ENCODE measurements around the gene CD40. TPM values are rescaled to one million over a fixed set of nuclear protein-coding genes. Genes with fewer than 3 reads are reported as not detected.
"Not testable (repeated sequence)": the region's sequence is repeated elsewhere in the genome, so short reads cannot be mapped to it uniquely, and the experiment has no call there.

The CD40 gene
- total and polyA plus RNA-seq, 5 donors, result 9.7 to 19.0 (median 11.6) TPM

DNA sequence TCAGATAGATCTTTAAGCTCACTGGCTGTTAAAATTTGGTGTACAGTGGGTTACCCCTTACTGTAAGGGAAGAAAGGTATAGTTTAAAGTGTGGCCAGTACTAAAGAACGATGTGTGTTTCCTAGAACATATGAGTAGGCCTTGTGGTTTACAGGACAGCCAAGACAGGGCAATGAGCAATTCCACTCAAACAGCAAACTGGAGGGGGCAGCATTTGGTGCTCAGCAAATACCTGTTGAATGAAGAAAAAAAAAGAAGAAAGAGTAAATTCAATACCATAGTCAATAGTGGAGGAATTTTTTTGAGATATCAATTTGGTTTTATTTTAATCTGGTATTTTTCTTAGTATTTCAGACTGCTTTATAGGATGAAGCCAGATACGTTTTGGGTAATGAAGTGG, 24.6 kb upstream of the CD40 start:
- H3K27me3 ChIP-seq (ENCODE audit: control insufficient read depth, insufficient read depth), result no peaks in the 10 kb centered on the region
- H3K27ac ChIP-seq (ENCODE audit: low read length), result no peak overlapping the region
- intact Hi-C loops (cut with DNase I), result no loop called here
- no peaks in the 10 kb centered on the region for H3K9me3 ChIP-seq (ENCODE audit: control insufficient read depth, low read length)
- 65% methylated on average over 2 of the region's 2 CpGs for WGBS
- DNase-seq, result no peak
- H3K4me3 ChIP-seq (ENCODE audit: low read length), result no peak overlapping the region
- no peak for ATAC-seq
- H3K4me1 ChIP-seq (ENCODE audit: control insufficient read depth, insufficient read depth, low read length), result peaks cover under 1% of the 10 kb centered on the region

DNA sequence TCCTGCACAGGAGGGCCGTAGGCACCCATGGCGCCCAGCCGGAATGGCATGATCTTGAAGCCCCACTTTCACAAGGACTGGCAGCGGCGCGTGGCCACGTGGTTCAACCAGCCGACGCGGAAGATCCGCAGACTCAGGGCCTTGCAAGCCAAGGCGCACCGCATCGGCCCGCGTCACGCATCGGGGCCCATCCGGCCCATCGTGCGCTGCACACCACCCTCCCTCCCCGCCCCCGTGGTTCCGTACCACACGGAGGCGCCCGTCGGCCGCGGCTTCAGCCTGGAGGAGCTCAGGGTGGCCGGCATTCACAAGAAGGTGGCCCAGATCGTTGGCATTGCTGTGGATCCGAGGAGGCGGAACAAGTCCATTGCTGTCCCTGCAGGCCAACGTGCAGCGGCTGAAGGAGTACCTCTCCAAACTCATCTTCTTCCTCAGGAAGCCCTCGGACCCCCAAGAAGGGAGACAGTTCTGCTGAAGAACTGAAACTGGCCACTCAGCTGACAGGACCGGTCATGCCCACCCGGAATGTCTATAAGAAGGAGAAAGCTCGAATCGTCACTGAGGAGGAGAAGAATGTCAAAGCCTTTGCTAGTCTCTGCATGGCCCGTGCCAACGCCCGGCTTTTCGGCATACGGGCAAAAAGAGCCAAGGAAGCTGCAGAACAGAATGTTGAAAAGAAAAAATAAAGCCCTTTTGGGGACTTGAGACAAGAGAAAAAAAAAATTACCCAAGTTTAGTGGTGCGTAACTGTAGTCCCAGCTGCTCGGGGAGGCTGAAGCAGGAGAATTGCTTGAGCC, 18.4 kb upstream of the CD40 start:
- ATAC-seq (peak in 1 of 2 donors; percentile 40), DNase-seq (peak in 2 of 3 donors; percentile 64 to 72)
- H3K27me3 ChIP-seq (ENCODE audit: control insufficient read depth, insufficient read depth), result no peaks in the 10 kb centered on the region

DNA sequence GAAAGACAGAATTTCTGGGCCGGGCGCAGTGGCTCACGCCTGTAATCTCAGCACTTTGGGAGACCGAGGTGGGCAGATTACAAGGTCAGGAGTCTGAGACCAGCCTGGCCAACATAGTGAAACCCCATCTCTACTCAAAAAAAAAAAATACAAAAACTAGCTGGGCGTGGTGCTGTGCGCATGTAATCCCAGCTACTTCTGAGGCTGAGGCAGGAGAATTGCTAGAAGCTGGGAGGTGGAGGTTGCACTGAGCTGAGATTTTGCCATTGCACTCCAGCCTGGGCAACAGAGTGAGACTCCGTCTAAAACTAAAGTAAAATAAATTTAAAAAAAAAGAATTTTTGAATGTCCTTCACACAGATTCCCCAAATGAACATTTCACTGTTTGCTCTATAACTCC, 17.7 kb upstream of the CD40 start:
- 81% methylated on average over 7 of the region's 7 CpGs for WGBS
- H3K4me3 ChIP-seq (ENCODE audit: low read length); H3K9me3 ChIP-seq (ENCODE audit: control insufficient read depth, low read length); intact Hi-C loops (cut with DNase I); ATAC-seq; H3K27ac ChIP-seq (ENCODE audit: low read length); DNase-seq; H3K4me1 ChIP-seq (ENCODE audit: control insufficient read depth, insufficient read depth, low read length); H3K27me3 ChIP-seq (ENCODE audit: control insufficient read depth, insufficient read depth): not testable (repeated sequence)

More for the DNA sequence above, 18.4 kb upstream of the CD40 start:
- Histone ChIP-seq H3K9me3 (ENCODE audit: control insufficient read depth, low read length) (no peaks in the 10 kb centered on the region), H3K27ac (ENCODE audit: low read length) (no peak overlapping the region), H3K4me3 (ENCODE audit: low read length) (no peak overlapping the region), H3K4me1 (ENCODE audit: control insufficient read depth, insufficient read depth, low read length) (no peaks in the 10 kb centered on the region)
- intact Hi-C loops (cut with DNase I), result no loop called here
- 30% methylated on average over 48 of the region's 48 CpGs for WGBS

DNA sequence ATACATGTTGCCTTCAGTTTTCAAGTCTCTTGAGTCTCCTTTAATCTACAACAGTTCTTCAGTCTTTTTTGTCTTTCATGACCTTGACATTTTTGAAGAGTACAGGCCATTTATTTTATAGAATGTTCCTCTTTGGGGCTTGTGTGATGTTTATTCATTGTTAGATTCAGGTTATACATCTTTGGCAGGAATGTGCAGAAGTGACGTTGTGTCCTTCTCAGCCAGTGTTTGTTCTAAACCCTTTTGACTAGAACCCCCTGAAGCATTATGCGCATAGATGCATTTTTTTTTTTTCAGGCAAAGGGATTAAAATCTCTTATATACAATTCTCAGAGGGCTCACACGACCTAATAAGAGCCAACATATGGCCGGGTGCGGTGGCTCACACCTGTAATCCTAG, 17.1 kb upstream of the CD40 start:
- H3K27me3 ChIP-seq (ENCODE audit: control insufficient read depth, insufficient read depth), result no peaks in the 10 kb centered on the region
- no peaks in the 10 kb centered on the region for H3K9me3 ChIP-seq (ENCODE audit: control insufficient read depth, low read length)
- intact Hi-C loops (cut with DNase I), result no loop called here
- no peak for ATAC-seq
- H3K4me1 ChIP-seq (ENCODE audit: control insufficient read depth, insufficient read depth, low read length), result no peaks in the 10 kb centered on the region
- DNase-seq, result no peak
- H3K4me3 ChIP-seq (ENCODE audit: low read length), result no peak overlapping the region
- H3K27ac ChIP-seq (ENCODE audit: low read length), result no peak overlapping the region
- 82% methylated on average over 5 of the region's 5 CpGs for WGBS

DNA sequence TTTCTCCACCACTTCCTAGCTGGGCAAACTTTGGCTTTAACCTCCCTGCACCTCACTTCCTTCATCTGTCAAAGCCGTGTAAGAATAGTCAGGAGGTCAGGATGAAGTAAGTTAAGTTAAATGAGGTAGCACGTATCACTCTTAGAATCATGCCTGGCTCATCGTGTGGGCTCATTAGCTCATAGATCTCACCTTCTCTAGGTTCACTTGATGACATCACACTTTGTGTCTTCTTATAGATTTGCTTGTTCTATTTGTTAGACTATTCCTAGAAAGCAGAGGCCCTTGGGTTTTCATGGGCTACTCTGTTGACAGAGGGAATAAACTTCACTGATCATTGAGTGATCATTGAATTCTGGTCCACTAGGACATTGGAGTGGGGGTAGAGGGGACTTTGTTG, 16.2 kb upstream of the CD40 start:
- H3K4me1 ChIP-seq (ENCODE audit: control insufficient read depth, insufficient read depth, low read length), result no peaks in the 10 kb centered on the region
- no peak overlapping the region for H3K27ac ChIP-seq (ENCODE audit: low read length)
- intact Hi-C loops (cut with DNase I), result no loop called here
- H3K4me3 ChIP-seq (ENCODE audit: low read length), result no peak overlapping the region
- WGBS, result 78% methylated on average over 3 of the region's 3 CpGs
- H3K9me3 ChIP-seq (ENCODE audit: control insufficient read depth, low read length), result no peaks in the 10 kb centered on the region
- DNase-seq (no peak), ATAC-seq (no peak)
- H3K27me3 ChIP-seq (ENCODE audit: control insufficient read depth, insufficient read depth), result no peaks in the 10 kb centered on the region

DNA sequence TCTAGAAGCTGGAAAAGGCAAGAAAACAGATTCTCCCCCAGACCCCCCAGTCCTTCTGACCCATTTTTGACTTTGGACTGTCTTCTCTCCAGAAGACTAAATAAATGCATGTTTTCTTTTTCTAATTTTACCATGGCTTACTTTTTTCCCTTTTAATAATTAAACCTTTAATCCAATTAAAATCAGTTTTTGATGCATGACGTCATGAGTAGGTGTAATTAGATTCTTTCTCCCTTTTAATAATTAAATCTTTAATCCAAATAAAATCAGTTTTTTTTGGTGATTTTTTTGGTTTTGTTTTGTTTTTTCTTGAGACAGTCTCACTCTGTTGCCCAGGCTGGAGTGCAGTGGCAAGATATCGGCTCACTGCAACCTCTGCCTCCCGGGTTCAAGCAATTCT, 15.2 kb upstream of the CD40 start:
- H3K27me3 ChIP-seq (ENCODE audit: control insufficient read depth, insufficient read depth), result no peaks in the 10 kb centered on the region
- ATAC-seq, result no peak
- whole genome bisulfite sequencing, result 87% methylated on average over 3 of the region's 3 CpGs
- H3K27ac ChIP-seq (ENCODE audit: low read length), result no peak overlapping the region
- H3K4me3 ChIP-seq (ENCODE audit: low read length), result no peak overlapping the region
- DNase-seq, result no peak
- H3K9me3 ChIP-seq (ENCODE audit: control insufficient read depth, low read length), result no peaks in the 10 kb centered on the region
- no peaks in the 10 kb centered on the region for H3K4me1 ChIP-seq (ENCODE audit: control insufficient read depth, insufficient read depth, low read length)
- intact Hi-C loops (cut with DNase I), result no loop called here

DNA sequence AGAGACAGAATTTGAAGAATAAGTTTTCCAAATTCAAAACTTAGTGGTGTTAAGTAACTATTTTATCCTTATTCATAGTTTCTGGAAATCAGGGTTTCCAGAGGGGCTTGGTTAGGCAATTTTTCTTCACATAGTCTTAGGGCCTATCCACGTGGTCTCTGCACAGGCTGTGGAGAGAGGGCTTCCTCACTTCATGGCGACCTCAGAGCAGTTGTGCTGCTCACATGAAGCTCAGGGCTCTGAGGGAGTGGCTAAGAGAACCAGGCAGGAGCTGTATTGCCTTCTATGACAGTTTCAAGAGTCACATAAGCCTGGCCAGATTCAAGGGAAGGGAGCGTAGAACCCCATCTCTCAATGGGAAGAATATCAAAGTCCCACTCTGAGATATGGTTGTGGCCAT, 13.9 kb upstream of the CD40 start:
- no peaks in the 10 kb centered on the region for H3K9me3 ChIP-seq (ENCODE audit: control insufficient read depth, low read length)
- DNase-seq, result no peak
- 78% methylated on average over 3 of the region's 3 CpGs for WGBS
- intact Hi-C loops (cut with DNase I), result no loop called here
- no peaks in the 10 kb centered on the region for H3K4me1 ChIP-seq (ENCODE audit: control insufficient read depth, insufficient read depth, low read length)
- ATAC-seq, result no peak
- no peak overlapping the region for H3K4me3 ChIP-seq (ENCODE audit: low read length)
- no peak overlapping the region for H3K27ac ChIP-seq (ENCODE audit: low read length)
- no peaks in the 10 kb centered on the region for H3K27me3 ChIP-seq (ENCODE audit: control insufficient read depth, insufficient read depth)

DNA sequence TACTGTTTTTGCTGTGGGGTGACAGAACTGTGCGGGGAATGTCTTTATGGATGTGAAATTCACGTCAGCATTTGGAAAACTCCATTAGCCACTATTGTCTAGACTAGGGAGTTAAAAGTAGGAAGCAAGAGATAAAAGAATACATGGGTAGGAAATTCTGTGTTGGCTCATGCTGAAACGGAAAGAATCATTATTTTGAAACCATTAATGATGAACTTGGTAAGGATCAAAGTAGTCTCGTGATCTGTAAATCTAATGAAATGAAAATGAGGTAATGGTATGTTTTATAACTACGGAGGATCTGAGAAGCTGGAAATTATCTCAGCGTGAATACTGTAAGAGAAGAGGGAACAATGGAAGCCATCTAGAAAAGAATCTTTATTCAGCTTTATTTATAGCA, 11.1 kb upstream of the CD40 start:
- H3K27ac ChIP-seq (ENCODE audit: low read length), result no peak overlapping the region
- no peaks in the 10 kb centered on the region for H3K9me3 ChIP-seq (ENCODE audit: control insufficient read depth, low read length)
- no peak for ATAC-seq
- no peak overlapping the region for H3K4me3 ChIP-seq (ENCODE audit: low read length)
- no peaks in the 10 kb centered on the region for H3K27me3 ChIP-seq (ENCODE audit: control insufficient read depth, insufficient read depth)
- intact Hi-C loops (cut with DNase I), result no loop called here
- WGBS, result 60% methylated on average over 6 of the region's 6 CpGs
- DNase-seq, result no peak
- no peaks in the 10 kb centered on the region for H3K4me1 ChIP-seq (ENCODE audit: control insufficient read depth, insufficient read depth, low read length)

DNA sequence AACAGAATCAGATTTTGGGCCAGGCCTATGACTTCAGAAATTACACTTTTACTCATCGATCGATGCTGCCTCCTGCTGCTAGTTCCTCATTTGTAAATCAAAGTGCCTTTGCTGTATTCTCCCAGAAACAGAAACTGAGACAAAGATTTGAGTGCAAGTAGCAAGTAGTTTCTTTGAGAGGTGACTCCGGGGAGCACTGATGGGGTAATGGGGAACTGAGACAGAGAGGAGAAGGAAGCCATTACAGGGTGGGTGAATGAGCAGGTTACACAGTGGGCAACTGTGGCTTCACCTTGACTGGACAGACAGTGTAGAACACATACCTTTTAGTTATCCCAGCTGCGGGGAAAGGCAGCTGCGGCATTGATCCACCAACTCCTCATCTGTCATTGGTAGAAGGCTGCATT, 9.7 kb upstream of the CD40 start:
- WGBS, result 68% methylated on average over 5 of the region's 5 CpGs
- no peak overlapping the region for H3K27ac ChIP-seq (ENCODE audit: low read length)
- H3K4me3 ChIP-seq (ENCODE audit: low read length), result no peak overlapping the region
- intact Hi-C loops (cut with DNase I), result no loop called here
- DNase-seq (no peak), ATAC-seq (no peak)
- no peaks in the 10 kb centered on the region for H3K27me3 ChIP-seq (ENCODE audit: control insufficient read depth, insufficient read depth)
- H3K4me1 ChIP-seq (ENCODE audit: control insufficient read depth, insufficient read depth, low read length), result no peaks in the 10 kb centered on the region
- no peaks in the 10 kb centered on the region for H3K9me3 ChIP-seq (ENCODE audit: control insufficient read depth, low read length)

DNA sequence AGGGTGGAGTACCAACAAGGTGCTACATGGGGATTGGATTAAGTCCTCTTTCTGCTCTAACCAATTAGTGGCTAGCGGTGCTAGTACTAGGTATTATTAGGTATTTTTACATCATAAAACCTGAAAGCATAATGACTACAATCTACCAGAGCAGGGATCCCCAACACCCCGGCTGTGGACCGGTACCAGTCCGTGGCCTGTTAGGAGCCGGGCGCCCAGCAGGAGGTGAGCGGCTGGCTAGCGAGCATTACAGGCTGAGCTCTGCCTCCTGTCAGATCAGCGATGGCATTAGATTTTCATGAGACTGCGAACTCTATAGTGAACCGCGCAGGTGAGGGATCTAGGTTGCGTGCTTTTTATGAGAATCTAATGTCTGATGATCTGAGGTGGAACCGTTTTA, 9.1 kb upstream of the CD40 start:
- no peak overlapping the region for H3K4me3 ChIP-seq (ENCODE audit: low read length)
- no peaks in the 10 kb centered on the region for H3K4me1 ChIP-seq (ENCODE audit: control insufficient read depth, insufficient read depth, low read length)
- WGBS, result 89% methylated on average over 14 of the region's 14 CpGs
- intact Hi-C loops (cut with DNase I), result no loop called here
- H3K27me3 ChIP-seq (ENCODE audit: control insufficient read depth, insufficient read depth), result no peaks in the 10 kb centered on the region
- H3K9me3 ChIP-seq (ENCODE audit: control insufficient read depth, low read length), result no peaks in the 10 kb centered on the region
- no peak overlapping the region for H3K27ac ChIP-seq (ENCODE audit: low read length)
- ATAC-seq (no peak), DNase-seq (no peak)

DNA sequence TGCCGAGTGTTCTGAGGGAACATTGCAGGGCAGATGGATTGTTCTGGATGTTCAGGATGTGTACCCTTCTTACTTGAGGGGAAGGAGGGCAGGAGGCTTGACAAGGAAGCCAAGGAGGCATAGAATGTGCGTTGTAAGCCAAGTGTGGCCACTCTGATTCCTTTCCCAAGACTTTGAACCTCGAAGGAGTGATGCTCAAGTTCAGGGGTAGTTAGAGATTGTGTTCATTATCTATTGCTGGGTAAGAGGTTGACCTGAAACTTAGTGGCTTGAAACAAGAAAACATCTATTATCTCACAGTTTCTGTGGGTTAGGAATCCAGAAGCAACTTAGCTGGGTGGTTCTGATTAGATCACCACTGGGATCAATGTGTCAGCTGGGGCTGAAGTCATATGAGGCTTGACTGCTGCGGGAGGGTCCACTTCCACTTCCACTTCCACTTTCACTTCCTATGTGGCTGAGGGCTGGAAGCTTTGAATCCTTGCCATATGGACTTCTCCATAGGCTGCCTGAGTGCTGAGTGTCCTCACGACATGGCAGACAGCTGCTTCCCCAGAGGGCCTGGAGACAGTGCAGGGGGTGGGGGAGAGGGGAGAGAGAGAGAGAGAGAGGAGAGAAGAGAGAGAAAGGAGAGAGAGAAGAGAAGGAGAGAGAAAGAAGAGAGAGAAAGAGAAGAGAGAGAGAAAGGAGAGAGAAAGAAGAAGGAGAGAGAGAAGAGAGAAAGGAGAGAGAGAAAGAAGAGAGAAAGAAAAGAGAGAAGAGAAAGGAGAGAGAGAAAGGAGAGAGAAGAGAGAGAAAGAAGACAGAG, 6.9 kb upstream of the CD40 start:
- no peak overlapping the region for H3K4me3 ChIP-seq (ENCODE audit: low read length)
- 60% methylated on average over 5 of the region's 5 CpGs for WGBS
- no peaks in the 10 kb centered on the region for H3K27me3 ChIP-seq (ENCODE audit: control insufficient read depth, insufficient read depth)
- H3K27ac ChIP-seq (ENCODE audit: low read length), result no peak overlapping the region
- DNase-seq (peak in 2 of 3 donors; percentile 28 to 56), ATAC-seq (peak; percentile 70 to 81)
- H3K4me1 ChIP-seq (ENCODE audit: control insufficient read depth, insufficient read depth, low read length), result no peaks in the 10 kb centered on the region
- H3K9me3 ChIP-seq (ENCODE audit: control insufficient read depth, low read length), result no peaks in the 10 kb centered on the region
- intact Hi-C loops (cut with DNase I), result no loop called here
